Mesenchymal stem cell (in vitro differentiated cells and primary cell): ENCODE data around the gene C10orf67.

Experiments used
- DNase-seq: peaks from one replicate; pipeline ENCODE4 v3.0.0-alpha.2; 2013
- H2AFZ ChIP-seq: one replicate; pipeline ENCODE4 v1.6.1; 2013; ENCODE audit warnings: low read depth, mild to moderate bottlenecking, control low read depth, inconsistent platforms, low read length, moderate library complexity
- H2AK5ac ChIP-seq: 2 replicates; pipeline ENCODE4 v1.6.1; 2013; ENCODE audit warnings: low read length, moderate library complexity, mild to moderate bottlenecking, inconsistent platforms; ENCODE audit not compliant: severe bottlenecking
- H2BK120ac ChIP-seq: one replicate; pipeline ENCODE4 v1.6.1; 2013; ENCODE audit warnings: low read depth, mild to moderate bottlenecking, inconsistent platforms, low read length, moderate library complexity
- H2BK12ac ChIP-seq, 2 experiments: one replicate each; pipeline ENCODE4 v1.6.1; 2013; ENCODE audit warnings: inconsistent platforms in 2 of 2, low read length in 2 of 2, mild to moderate bottlenecking in 2 of 2, moderate library complexity in 2 of 2, control low read depth in 1 of 2
- H2BK15ac ChIP-seq: one replicate; pipeline ENCODE4 v1.6.1; 2013; ENCODE audit warnings: mild to moderate bottlenecking, low read depth, inconsistent platforms; ENCODE audit not compliant: poor library complexity, severe bottlenecking
- H2BK5ac ChIP-seq: 2 replicates; pipeline ENCODE4 v1.6.1; 2013; ENCODE audit warnings: low read depth, mild to moderate bottlenecking, low read length, control low read depth, inconsistent platforms; ENCODE audit not compliant: poor library complexity, severe bottlenecking
- H3K14ac ChIP-seq, 2 experiments: one replicate each; pipeline ENCODE4 v1.6.1; 2013; ENCODE audit warnings: inconsistent platforms in 2 of 2, low read length in 2 of 2, control low read depth in 1 of 2, mild to moderate bottlenecking in 1 of 2, moderate library complexity in 1 of 2
- H3K18ac ChIP-seq, 2 experiments: one replicate each; pipeline ENCODE4 v1.6.1; 2013; ENCODE audit warnings: inconsistent platforms in 2 of 2, low read length in 2 of 2, control low read depth in 1 of 2, low read depth in 1 of 2, mild to moderate bottlenecking in 1 of 2
- H3K23ac ChIP-seq, 2 experiments: one replicate each; pipeline ENCODE4 v1.6.1; 2013; ENCODE audit warnings: inconsistent platforms in 2 of 2, low read length in 2 of 2, mild to moderate bottlenecking in 2 of 2, moderate library complexity in 2 of 2, control low read depth in 1 of 2
- H3K27ac ChIP-seq: 2 replicates; pipeline ENCODE4 v1.5.1; 2013; ENCODE audit warnings: mild to moderate bottlenecking, moderate library complexity, low read length, control low read depth, inconsistent platforms; ENCODE audit not compliant: poor library complexity, severe bottlenecking
- H3K27me3 ChIP-seq, 2 experiments: 2 replicates each; pipeline versions ENCODE4 v1.6.1 to v1.7.0; 2013; ENCODE audit warnings: low read length in 2 of 2, mild to moderate bottlenecking in 2 of 2, moderate library complexity in 2 of 2, control low read depth in 1 of 2, inconsistent platforms in 1 of 2; ENCODE audit not compliant: control insufficient read depth in 1 of 2, insufficient read depth in 1 of 2
- H3K36me3 ChIP-seq, 2 experiments: 2 replicates each; pipeline versions ENCODE4 v1.6.1 to v1.7.0; 2013; ENCODE audit warnings: low read length in 2 of 2, control low read depth in 1 of 2, inconsistent platforms in 1 of 2, low read depth in 1 of 2, mild to moderate bottlenecking in 1 of 2; ENCODE audit not compliant: insufficient read depth in 2 of 2, control insufficient read depth in 1 of 2
- H3K4ac ChIP-seq, 2 experiments: one replicate each; pipeline ENCODE4 v1.6.1; 2013; ENCODE audit warnings: inconsistent platforms in 2 of 2, low read length in 2 of 2, mild to moderate bottlenecking in 2 of 2, moderate library complexity in 2 of 2, control low read depth in 1 of 2, low read depth in 1 of 2
- H3K4me1 ChIP-seq: 2 replicates; pipeline ENCODE4 v1.6.1; 2013; ENCODE audit warnings: low read depth, low read length, control low read depth; ENCODE audit not compliant: control insufficient read depth, insufficient read depth
- H3K4me2 ChIP-seq: 2 replicates; pipeline ENCODE4 v1.6.1; 2013; ENCODE audit warnings: low read length, mild to moderate bottlenecking, inconsistent platforms; ENCODE audit not compliant: poor library complexity, severe bottlenecking
- H3K4me3 ChIP-seq, 2 experiments: 2 replicates each; pipeline versions ENCODE4 v1.5.1 to v1.7.0; 2013; ENCODE audit warnings: low read length in 2 of 2, mild to moderate bottlenecking in 2 of 2, control low read depth in 1 of 2, low read depth in 1 of 2; ENCODE audit not compliant: insufficient read depth in 1 of 2
- H3K79me1 ChIP-seq: replicated peaks from 2 replicates; pipeline ENCODE4 v1.6.1; 2013; ENCODE audit warnings: mild to moderate bottlenecking, control low read depth, low read length, inconsistent platforms; ENCODE audit not compliant: poor library complexity, severe bottlenecking
- H3K9ac ChIP-seq: 2 replicates; pipeline ENCODE4 v1.7.0; 2013; ENCODE audit warnings: mild to moderate bottlenecking, low read length, moderate library complexity
- H3K9me3 ChIP-seq: 2 replicates; pipeline ENCODE4 v1.7.0; 2013; ENCODE audit warnings: mild to moderate bottlenecking, low read length; ENCODE audit not compliant: control insufficient read depth
- H4K8ac ChIP-seq: one replicate; pipeline ENCODE4 v1.6.1; 2013; ENCODE audit warnings: inconsistent platforms, mild to moderate bottlenecking, low read length, moderate library complexity
- H4K91ac ChIP-seq: one replicate; pipeline ENCODE4 v1.6.1; 2013; ENCODE audit warnings: mild to moderate bottlenecking, low read length, inconsistent platforms
- WGBS: methylation state at CpG from one replicate; pipeline ENCODE4 v1.1.7; 2013; ENCODE audit warnings: mixed read lengths; 5-methylcytosine and 5-hydroxymethylcytosine counted together

C10orf67 gene

GRCh38 chr10:23201837-23202236 is 142.8 kb downstream of the C10orf67 start:
- Histone ChIP-seq H2BK120ac (no peak overlapping the region), H3K4ac (no peak overlapping the region), H4K91ac (no peak overlapping the region), H2AFZ (no peak overlapping the region), H2BK12ac (no peak overlapping the region), H2BK5ac (no peak overlapping the region), H3K9ac (no peak overlapping the region), H2AK5ac (no peak overlapping the region), H2BK15ac (no peak overlapping the region), H3K36me3 (no peaks in the 10 kb centered on the region), H3K79me1 (no peaks in the 10 kb centered on the region), H3K4me3 (no peak overlapping the region), H3K18ac (no peak overlapping the region), H3K27me3 (peaks cover 84 to 89% of the 10 kb centered on the region in 2 experiments), H3K4me2 (no peak overlapping the region), H3K9me3 (no peaks in the 10 kb centered on the region), H4K8ac (no peak overlapping the region), H3K4me1 (no peaks in the 10 kb centered on the region), H3K27ac (no peak overlapping the region), H3K23ac (no peak overlapping the region), H3K14ac (no peak overlapping the region)
- WGBS, result 0% methylated on average over 3 of the region's 4 CpGs
- no peak for DNase-seq

DNA sequence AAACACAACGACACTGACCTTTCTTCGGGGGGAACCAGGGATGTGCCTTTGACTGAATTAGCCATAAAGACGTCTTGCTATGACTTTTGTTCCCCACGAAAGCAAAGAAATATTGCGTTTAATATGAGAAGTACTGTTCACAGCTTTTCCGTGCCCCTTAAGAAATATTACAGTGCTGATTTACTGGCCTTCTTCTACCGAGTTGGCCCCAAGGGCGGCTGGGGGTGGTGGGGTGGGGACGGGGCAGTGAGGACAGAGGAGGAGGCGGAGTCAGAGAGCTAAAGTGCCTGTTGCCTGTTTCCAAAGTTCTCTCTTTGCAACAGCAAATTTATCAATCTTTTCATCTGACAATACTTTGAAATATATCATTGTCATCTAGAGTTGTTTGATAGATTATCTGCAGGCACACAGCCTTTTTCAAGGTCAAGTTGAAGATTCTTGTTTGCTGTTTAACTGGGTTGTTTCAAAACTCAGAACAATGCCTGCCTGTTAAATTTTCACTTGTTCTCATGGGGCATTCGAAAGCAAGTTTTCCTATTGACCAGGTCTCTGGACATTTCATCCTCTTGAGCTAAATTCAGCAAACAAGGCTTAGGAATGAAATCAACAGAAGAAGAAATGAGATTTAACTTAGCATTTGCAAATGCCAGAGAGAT is 143.5 kb downstream of the C10orf67 start:
- DNase-seq, result no peak
- no peak overlapping the region for H3K18ac ChIP-seq
- H2AFZ ChIP-seq, result no peak overlapping the region
- H2AK5ac ChIP-seq, result no peak overlapping the region
- no peak overlapping the region for H2BK120ac ChIP-seq
- H3K79me1 ChIP-seq, result no peaks in the 10 kb centered on the region
- no peak overlapping the region for H2BK5ac ChIP-seq
- no peaks in the 10 kb centered on the region for H3K36me3 ChIP-seq
- H3K4me3 ChIP-seq, result no peak overlapping the region
- peaks cover 91 to 96% of the 10 kb centered on the region in 2 experiments for H3K27me3 ChIP-seq
- no peak overlapping the region for H4K8ac ChIP-seq
- WGBS, result 7% methylated on average over 8 of the region's 11 CpGs
- no peaks in the 10 kb centered on the region for H3K4me1 ChIP-seq
- H3K4me2 ChIP-seq, result no peak overlapping the region
- no peak overlapping the region for H3K9ac ChIP-seq
- no peak overlapping the region for H3K23ac ChIP-seq
- no peak overlapping the region for H3K27ac ChIP-seq
- no peak overlapping the region for H2BK15ac ChIP-seq
- no peak overlapping the region for H3K4ac ChIP-seq
- H3K9me3 ChIP-seq, result no peaks in the 10 kb centered on the region
- no peak overlapping the region for H3K14ac ChIP-seq
- H4K91ac ChIP-seq, result no peak overlapping the region
- H2BK12ac ChIP-seq, result no peak overlapping the region

GRCh38 chr10:23200586-23200985 is 144.0 kb downstream of the C10orf67 start:
- WGBS, result 11% methylated on average over 12 of the region's 12 CpGs
- no peak overlapping the region for H4K8ac ChIP-seq
- no peak overlapping the region for H3K4me3 ChIP-seq
- no peak overlapping the region for H3K18ac ChIP-seq
- H2AK5ac ChIP-seq, result no peak overlapping the region
- H3K23ac ChIP-seq, result no peak overlapping the region
- H2BK15ac ChIP-seq, result no peak overlapping the region
- no peak overlapping the region for H4K91ac ChIP-seq
- H3K4me2 ChIP-seq, result no peak overlapping the region
- no peaks in the 10 kb centered on the region for H3K79me1 ChIP-seq
- peaks cover 97 to 99% of the 10 kb centered on the region in 2 experiments for H3K27me3 ChIP-seq
- no peak overlapping the region for H3K14ac ChIP-seq
- H3K9me3 ChIP-seq, result no peaks in the 10 kb centered on the region
- H2BK12ac ChIP-seq, result no peak overlapping the region
- H3K4ac ChIP-seq, result no peak overlapping the region
- no peak overlapping the region for H3K9ac ChIP-seq
- DNase-seq, result no peak
- H2BK5ac ChIP-seq, result no peak overlapping the region
- H3K4me1 ChIP-seq, result no peaks in the 10 kb centered on the region
- no peak overlapping the region for H2BK120ac ChIP-seq
- no peak overlapping the region for H3K27ac ChIP-seq
- H2AFZ ChIP-seq, result no peak overlapping the region
- no peaks in the 10 kb centered on the region for H3K36me3 ChIP-seq

DNA sequence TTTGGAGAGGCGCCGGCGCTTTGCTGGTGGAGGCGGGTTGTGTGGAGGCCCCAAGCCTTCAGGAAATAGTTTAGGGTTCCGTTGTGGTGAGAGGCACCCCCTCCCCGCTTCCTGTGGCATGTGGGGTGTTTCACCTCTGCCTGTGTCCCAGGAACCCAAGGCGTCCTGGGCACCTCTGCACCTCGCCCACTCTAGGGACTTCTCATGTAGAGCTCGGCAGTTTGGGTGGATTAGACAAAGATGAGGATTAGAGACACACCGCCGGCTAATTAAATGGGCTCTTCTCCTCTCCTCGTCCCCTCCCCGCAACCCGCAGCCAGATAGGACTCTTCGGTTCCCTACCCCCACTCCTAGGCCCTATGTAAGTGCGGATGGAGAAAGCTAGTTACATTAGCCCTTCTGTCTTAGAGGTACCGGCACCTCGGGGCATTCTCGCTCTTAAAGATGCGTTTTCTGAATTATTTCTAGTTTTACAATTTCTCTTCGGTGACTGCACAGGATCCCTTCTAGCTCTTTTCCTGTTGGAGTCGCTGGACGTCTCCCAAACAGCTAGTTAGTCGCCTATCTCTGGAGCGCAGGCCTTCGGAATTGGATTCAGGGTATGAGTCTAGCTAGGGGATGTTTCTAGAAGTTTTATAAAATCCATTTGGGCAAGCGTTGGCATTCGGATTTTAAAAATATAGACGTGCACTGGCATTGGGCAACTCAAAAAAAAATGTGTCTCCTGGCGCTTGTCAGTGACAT is 144.7 kb downstream of the C10orf67 start:
- no peak overlapping the region for H2BK120ac ChIP-seq
- H2AFZ ChIP-seq, result no peak overlapping the region
- no peak overlapping the region for H2BK15ac ChIP-seq
- no peak overlapping the region for H4K91ac ChIP-seq
- no peak overlapping the region for H3K4me2 ChIP-seq
- no peaks in the 10 kb centered on the region for H3K36me3 ChIP-seq
- peaks cover 4% of the 10 kb centered on the region for H3K4me1 ChIP-seq
- H3K27ac ChIP-seq, result no peak overlapping the region
- H2AK5ac ChIP-seq, result no peak overlapping the region
- H2BK12ac ChIP-seq, result no peak overlapping the region
- no peaks in the 10 kb centered on the region for H3K9me3 ChIP-seq
- H3K23ac ChIP-seq, result no peak overlapping the region
- no peak overlapping the region for H3K14ac ChIP-seq
- 6% methylated on average over 28 of the region's 30 CpGs for WGBS
- H3K4me3 ChIP-seq, result no peak overlapping the region
- no peak overlapping the region for H4K8ac ChIP-seq
- H3K9ac ChIP-seq, result no peak overlapping the region
- peaks cover 99% of the 10 kb centered on the region in 2 experiments for H3K27me3 ChIP-seq
- no peak overlapping the region for H3K4ac ChIP-seq
- DNase-seq, result no peak
- H3K79me1 ChIP-seq, result no peaks in the 10 kb centered on the region
- no peak overlapping the region for H2BK5ac ChIP-seq
- no peak overlapping the region for H3K18ac ChIP-seq
